Vagina (tissue), 2 donors: ENCODE data around the gene CENPU.

ENCODE experiments used
- POLR2A ChIP-seq, 2 donors: fragments of 450-650 bp; IDR thresholded peaks; one replicate each; pipeline ENCODE4 v1.6.1; 2017; ENCODE audit warnings: antibody characterized with exemption in 2 of 2, mild to moderate bottlenecking in 2 of 2, moderate library complexity in 2 of 2
- TF ChIP-seq, protein P1 (sequence below), 3 experiments: fragments of 450-650 bp in 2 of 3; fragments of 200-600 bp in 1 of 3; sonication (generic) in 1 of 3; IDR thresholded peaks; one replicate each; pipeline ENCODE4 v1.5.1; 2017 to 2019; ENCODE audit warnings: antibody characterized with exemption in 3 of 3, mild to moderate bottlenecking in 2 of 3, moderate library complexity in 2 of 3

DNA sequence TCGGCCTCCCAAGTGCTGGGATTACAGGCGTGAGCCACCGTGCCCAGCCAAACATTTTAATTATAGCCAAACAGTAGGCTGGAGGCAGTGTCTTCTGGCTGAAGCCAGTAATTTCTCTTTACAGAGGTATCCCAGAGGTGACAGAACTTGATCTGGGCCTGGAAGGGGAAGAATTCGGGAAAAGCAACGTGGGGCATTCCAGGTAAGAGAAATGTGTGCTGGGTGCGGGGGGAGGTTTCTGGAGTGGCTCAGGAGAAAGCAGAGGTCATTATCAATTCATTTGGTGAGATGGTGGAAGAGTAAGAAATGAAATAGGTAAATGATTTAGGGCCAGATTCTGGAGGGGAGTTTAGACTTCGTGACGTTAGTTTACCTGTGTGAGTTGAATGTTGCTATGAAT is 82.0 kb downstream of the CENPU start:
- TF ChIP-seq, protein P1, sequence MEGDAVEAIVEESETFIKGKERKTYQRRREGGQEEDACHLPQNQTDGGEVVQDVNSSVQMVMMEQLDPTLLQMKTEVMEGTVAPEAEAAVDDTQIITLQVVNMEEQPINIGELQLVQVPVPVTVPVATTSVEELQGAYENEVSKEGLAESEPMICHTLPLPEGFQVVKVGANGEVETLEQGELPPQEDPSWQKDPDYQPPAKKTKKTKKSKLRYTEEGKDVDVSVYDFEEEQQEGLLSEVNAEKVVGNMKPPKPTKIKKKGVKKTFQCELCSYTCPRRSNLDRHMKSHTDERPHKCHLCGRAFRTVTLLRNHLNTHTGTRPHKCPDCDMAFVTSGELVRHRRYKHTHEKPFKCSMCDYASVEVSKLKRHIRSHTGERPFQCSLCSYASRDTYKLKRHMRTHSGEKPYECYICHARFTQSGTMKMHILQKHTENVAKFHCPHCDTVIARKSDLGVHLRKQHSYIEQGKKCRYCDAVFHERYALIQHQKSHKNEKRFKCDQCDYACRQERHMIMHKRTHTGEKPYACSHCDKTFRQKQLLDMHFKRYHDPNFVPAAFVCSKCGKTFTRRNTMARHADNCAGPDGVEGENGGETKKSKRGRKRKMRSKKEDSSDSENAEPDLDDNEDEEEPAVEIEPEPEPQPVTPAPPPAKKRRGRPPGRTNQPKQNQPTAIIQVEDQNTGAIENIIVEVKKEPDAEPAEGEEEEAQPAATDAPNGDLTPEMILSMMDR (IDR thresholded peaks at IDR 0.05) = no peak
- no peak for TF ChIP-seq POLR2A (IDR thresholded peaks at IDR 0.05)
